WI38 (cell line): ENCODE measurements around the gene ROBO4.

Experiments
- H3K4me3 ChIP-seq: 2 replicates; pipeline ENCODE4 v1.5.1; 2011; ENCODE audit warnings: low read depth, mild to moderate bottlenecking, control low read depth, low read length
- CTCF ChIP-seq: IDR thresholded peaks from 2 replicates; pipeline ENCODE4 v1.5.1; 2012; ENCODE audit warnings: low read depth, mild to moderate bottlenecking, control low read depth, low read length

Gene ROBO4

GRCh38 chr11:124861670-124862069 lies 36.0 kb downstream of the ROBO4 start:
- no peak for TF ChIP-seq CTCF
- no peak overlapping the region for H3K4me3 ChIP-seq

- H3K4me3 ChIP-seq: no peak overlapping the region
- TF ChIP-seq CTCF: no peak
Measured at GRCh38 chr11:124859171-124859570, 38.5 kb downstream of the ROBO4 start.

- no peak overlapping the region for H3K4me3 ChIP-seq
- no peak for TF ChIP-seq CTCF
Measured at GRCh38 chr11:124846070-124846673, 51.5 kb downstream of the ROBO4 start.

- H3K4me3 ChIP-seq: no peak overlapping the region
- no peak for TF ChIP-seq CTCF
Measured at GRCh38 chr11:124844664-124845079, 53.0 kb downstream of the ROBO4 start.

- TF ChIP-seq CTCF: no peak
- no peak overlapping the region for H3K4me3 ChIP-seq
Measured at GRCh38 chr11:124843616-124843910, 54.1 kb downstream of the ROBO4 start.

GRCh38 chr11:124842305-124842704 lies 55.4 kb downstream of the ROBO4 start:
- no peak overlapping the region for H3K4me3 ChIP-seq
- no peak for TF ChIP-seq CTCF

GRCh38 chr11:124841840-124842239 lies 55.8 kb downstream of the ROBO4 start:
- H3K4me3 ChIP-seq: no peak overlapping the region
- no peak for TF ChIP-seq CTCF
